GM12878 (cell line): Measurements from ENCODE around the gene TUFM.
"Not testable (repeated sequence)": the region's sequence is repeated elsewhere in the genome, so short reads cannot be mapped to it uniquely, and the experiment has no call there.

Experiments used
- CHD1 ChIP-seq: IDR thresholded peaks from 2 replicates; pipeline ENCODE4 v1.6.1; 2012; ENCODE audit warnings: low read depth, low read length, improper control_type of control experiment
- TF ChIP-seq, protein P1 (sequence below), 3 experiments: IDR thresholded peaks in 2 of 3; conservative IDR thresholded peaks in 1 of 3; 2 replicates each; pipeline ENCODE4 v1.5.1; 2011; ENCODE audit warnings: low read depth in 3 of 3, low read length in 3 of 3, mild to moderate bottlenecking in 3 of 3, control low read depth in 2 of 3, moderate library complexity in 2 of 3, inconsistent platforms in 1 of 3, mixed read lengths in 1 of 3; ENCODE audit not compliant: control insufficient read depth in 2 of 3, insufficient read depth in 1 of 3; ENCODE audit errors: extremely low read depth in 1 of 3

DNA sequence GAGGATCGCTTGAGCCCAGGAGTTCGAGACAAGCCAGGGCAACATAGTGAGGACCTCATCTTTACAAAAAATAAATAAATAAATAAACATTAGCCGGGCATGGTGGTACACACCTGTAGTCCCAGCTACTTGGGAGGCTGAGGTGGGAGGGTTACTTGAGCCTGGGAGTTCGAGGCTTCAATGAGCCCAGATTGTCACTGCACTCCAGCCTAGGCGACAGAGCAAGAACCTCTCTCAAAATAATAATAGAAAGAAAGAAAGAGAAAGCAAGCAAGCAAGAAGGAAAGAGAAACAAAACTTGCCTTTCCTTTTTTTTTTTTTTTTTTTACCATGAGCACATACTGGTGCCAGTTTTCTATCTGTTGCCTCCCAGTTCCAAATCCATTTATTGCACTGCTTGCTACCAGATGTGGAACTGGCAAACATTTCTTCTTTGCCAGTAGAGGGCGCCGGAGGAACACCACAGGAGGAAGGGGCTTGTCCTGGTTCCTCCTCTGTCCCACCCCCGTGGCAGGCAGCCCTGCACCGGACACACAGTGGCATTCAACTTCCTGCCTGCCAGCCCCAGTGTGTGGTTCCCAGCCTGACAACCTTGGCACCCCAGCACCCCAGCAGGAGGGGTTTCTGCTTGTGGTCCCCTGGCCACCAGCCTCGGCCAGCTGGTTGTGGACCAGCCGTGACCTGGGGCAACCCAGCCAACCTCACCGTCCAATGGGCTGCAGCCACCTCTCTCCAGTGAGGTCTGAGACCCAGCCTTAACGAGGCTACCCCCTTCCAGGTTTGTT, 43.7 kb downstream of the TUFM start:
- not testable (repeated sequence) for TF ChIP-seq CHD1
- TF ChIP-seq, protein P1, sequence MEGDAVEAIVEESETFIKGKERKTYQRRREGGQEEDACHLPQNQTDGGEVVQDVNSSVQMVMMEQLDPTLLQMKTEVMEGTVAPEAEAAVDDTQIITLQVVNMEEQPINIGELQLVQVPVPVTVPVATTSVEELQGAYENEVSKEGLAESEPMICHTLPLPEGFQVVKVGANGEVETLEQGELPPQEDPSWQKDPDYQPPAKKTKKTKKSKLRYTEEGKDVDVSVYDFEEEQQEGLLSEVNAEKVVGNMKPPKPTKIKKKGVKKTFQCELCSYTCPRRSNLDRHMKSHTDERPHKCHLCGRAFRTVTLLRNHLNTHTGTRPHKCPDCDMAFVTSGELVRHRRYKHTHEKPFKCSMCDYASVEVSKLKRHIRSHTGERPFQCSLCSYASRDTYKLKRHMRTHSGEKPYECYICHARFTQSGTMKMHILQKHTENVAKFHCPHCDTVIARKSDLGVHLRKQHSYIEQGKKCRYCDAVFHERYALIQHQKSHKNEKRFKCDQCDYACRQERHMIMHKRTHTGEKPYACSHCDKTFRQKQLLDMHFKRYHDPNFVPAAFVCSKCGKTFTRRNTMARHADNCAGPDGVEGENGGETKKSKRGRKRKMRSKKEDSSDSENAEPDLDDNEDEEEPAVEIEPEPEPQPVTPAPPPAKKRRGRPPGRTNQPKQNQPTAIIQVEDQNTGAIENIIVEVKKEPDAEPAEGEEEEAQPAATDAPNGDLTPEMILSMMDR (IDR thresholded peaks at IDR 0.05 in 2 of 3, conservative IDR thresholded peaks at IDR 0.05 in 1 of 3; ENCODE audit: control insufficient read depth in 2 of 3, extremely low read depth in 1 of 3, insufficient read depth in 1 of 3, low read depth in 3 of 3, low read length in 3 of 3), result peak; percentile 37 to 44 (median 40); a peak in 5 of 6 replicates
